GM21447 (cell line): ENCODE data around the gene PTPRG.
A peak's percentile ranks its signal among the peaks of the same experiment; 100 is the strongest.

Source experiments
- ATAC-seq: cut with Tn5 transposase; IDR thresholded peaks from one replicate; pipeline ENCODE4 v1.9.1; 2021; ENCODE audit not compliant: unreplicated experiment

The PTPRG gene

GRCh38 chr3:61855211-61855610 lies 293.8 kb downstream of the PTPRG start:
- ATAC-seq = no peak

- no peak for ATAC-seq
These were observed 295.9 kb downstream of the PTPRG start for GRCh38 chr3:61857297-61857696.

GRCh38 chr3:61858054-61858453 lies 296.7 kb downstream of the PTPRG start:
- ATAC-seq = no peak

GRCh38 chr3:61861410-61861809 lies 300.0 kb downstream of the PTPRG start:
- no peak for ATAC-seq

- ATAC-seq = no peak
These were observed 301.4 kb downstream of the PTPRG start for GRCh38 chr3:61862614-61863289.

DNA sequence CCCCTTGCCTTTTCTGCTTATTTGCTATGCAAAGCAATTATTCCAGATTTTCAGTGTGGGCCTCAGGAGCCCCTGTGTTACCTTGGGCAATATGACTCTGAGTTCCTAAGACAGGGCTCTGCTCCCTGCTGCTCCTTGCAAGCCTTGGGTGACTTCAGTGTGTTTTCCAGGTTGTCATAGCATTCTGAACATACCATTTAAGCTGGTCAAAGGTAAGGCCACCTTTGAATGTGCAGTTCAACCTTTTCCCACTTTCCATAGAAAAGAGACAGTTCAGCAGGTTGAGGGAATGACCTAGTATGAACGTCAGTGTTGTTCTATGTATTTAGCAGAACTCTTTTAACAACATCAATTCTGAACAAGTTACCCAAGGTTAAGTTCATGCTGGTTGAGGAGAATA lies 302.2 kb downstream of the PTPRG start:
- no peak for ATAC-seq

GRCh38 chr3:61864886-61865285 lies 303.5 kb downstream of the PTPRG start:
- no peak for ATAC-seq

GRCh38 chr3:61865466-61866152 lies 304.2 kb downstream of the PTPRG start:
- no peak for ATAC-seq

GRCh38 chr3:61866153-61866542 lies 304.8 kb downstream of the PTPRG start:
- no peak for ATAC-seq

DNA sequence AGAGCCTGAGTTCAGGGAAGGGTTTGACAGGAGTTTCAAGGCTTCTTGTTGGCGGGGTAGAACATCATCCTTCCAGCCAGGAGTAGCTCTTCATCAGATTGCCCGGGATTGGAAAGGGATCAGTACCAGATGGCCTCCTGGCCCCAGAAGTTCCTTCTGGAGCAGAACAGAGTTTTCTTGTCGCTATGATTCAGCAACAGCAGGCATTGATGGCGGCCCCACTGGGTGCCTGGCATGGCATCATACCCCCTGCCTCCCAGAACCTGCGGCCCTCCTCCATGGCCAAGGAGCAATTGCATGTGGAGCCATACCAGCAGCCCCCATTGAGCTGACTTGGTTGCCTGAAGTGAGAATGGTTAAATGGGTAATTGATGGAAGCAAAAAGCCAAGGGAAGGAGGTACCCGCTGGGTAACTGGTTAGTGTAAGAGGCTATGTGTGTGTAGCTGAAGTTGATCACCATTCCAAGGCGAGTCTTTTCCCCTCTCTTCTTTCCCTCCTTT lies 305.6 kb downstream of the PTPRG start:
- ATAC-seq = no peak

DNA sequence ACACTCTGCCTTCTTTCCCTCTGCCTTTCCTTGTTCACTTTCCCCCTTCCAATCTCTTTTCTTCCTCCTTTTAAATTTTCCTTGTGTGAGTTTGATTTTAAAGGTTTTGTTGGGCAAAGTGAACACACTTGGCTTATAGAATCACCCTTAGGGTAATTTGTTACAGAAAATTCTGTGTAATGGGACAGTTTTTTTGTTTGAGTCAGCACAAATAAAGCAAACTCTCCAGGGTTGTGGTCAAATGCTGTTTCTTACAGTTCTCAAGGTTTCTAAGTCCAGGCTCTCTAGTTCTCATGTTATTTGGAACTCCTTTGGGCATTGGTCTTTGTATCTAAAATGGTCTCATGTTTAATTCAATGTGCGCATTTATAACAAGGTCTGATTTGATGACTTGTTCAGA lies 307.1 kb downstream of the PTPRG start:
- ATAC-seq = no peak

DNA sequence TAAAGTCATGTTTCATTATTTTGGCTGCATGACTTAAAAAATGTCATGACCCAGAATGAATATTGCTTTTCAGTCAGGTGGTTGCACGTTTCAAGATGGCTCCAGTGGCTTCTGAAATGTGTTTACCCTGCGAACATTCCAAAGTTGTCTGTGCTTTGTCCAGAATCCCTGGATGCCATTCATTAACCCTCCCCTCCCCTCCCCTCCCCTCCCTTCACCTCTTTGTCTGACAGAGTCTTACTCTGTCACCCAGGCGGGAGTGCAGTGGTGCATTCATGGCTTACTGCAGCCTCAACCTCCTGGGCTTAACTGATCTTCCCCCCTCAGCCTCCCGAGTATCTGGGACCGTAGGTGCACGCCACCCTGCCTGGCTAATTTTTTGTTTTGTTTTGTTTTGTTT lies 308.0 kb downstream of the PTPRG start:
- ATAC-seq = no peak

DNA sequence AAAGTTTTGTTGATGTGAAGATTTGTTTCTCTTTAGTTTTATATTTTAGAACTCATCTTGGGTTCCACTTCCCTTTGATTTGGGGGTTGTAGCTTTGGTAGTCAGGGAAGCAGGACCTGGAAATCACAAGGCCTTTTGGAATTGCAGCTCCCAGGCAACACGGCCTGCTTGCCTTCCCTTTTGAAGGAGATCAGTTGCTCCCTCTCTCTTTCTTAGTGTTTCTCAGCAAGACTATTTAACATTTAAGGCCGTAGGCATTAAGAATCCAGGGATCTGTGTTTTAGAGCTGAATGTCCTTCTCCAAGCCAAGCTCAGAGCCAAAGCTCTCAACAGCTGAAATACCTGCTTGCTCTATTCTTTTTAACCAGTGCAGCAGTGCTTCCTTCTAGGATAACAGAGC lies 310.3 kb downstream of the PTPRG start:
- no peak for ATAC-seq

DNA sequence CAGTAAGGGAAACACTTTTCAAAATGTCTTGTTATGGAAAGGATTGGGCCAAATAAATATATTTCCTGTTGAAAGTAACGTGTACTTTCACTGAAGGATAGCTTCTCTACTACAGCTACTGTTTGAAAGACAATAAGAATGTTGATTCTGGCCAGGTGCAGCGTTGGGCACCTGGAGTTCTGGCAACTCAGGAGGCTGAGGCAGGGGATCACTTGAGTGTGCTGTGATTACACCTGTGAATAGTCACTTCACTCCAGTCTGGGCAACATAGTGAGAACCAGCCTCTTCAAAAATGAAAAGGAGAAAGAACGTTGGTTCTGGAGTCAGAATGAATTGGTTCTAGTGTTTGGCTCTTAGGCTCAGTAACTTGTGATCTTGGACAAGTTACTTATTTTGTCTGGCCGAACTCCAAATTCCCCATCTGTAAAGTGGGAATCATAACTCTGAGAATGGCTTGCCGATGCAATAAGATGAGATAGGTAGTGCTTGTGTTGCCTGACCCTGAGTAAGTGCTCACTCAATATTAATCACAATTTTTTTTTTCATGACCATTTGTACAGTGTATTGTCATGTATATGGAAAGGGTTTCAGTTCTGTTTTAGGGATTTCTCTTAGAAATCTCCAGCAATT lies 310.8 kb downstream of the PTPRG start:
- ATAC-seq = no peak

- no peak for ATAC-seq
These were observed 313.9 kb downstream of the PTPRG start for GRCh38 chr3:61875046-61875844.

- ATAC-seq = no peak
These were observed 314.8 kb downstream of the PTPRG start for GRCh38 chr3:61875976-61876671.

DNA sequence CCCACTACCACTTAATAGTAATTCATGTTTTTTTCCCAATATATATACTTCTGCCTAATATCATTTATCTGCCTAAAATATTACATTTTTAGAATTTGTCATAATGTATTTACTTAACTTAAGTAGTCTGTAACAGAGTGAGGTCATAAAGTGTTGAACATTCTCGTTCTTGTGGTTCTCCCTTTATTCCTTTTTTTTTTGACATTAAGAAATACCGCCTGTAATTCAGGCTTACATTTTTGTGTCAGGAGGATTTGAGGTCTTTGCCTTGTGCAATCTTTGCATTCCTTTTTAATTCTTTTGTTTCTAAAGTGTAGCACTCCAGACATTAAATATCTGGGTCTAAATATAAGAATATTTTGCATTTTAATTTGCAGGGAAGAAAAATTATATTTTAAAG lies 315.4 kb downstream of the PTPRG start:
- no peak for ATAC-seq

DNA sequence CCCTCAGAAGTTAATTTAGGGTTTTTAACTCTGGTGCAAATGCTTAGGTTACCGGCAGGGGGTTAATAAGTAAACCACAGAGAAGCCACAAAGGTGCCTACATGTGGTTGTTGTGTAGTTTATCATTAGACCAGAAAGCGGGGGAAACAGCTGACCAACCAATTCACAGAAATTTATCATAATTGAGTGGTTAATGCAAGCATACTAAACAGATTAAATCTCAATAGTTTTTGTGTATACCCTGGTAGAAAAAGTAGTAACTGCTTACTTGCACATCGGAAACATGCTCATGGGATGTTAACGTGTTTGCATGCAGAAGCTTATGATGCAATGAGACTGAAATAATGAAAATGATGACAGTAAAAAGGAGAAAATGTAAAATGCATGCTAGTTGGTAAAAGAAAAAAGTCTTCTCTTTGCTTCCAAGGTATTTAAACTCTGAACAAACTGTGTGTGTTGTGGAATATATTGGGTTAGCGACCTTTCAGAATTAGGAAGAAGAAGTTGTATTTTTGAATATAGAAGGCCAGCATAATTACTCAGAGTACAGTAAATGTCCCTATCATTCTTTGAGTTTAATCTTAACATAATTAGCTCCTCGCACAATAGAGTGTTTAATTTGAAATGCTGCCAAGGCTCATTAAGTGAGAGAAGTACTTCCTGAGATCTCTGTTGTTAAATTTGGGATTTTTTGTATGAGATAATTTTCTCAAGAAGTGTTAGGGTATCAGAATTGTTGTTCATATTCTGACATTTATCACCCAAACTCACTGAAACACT lies 316.2 kb downstream of the PTPRG start:
- ATAC-seq = peak; percentile 98

- ATAC-seq = no peak
These were observed 320.9 kb downstream of the PTPRG start for GRCh38 chr3:61882253-61882652.

DNA sequence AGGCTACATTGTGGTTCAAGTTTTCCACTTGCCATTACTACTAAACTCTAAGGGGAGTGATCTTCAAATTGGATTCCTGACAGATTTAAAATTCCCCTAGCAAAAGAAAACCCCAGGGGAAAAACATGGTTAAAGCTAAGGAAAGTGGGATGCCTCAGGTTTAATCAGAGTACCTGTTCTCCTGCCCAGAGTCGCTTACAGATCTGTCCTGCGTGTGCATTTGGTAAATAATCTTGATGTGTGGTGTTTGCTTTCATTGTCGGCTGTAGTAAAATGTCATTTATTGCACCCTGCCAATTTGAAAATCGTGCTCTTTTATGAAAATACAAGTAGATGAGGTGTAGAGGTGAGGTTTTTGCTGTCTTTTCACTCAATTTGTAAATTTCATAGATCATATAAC lies 323.4 kb downstream of the PTPRG start:
- no peak for ATAC-seq
